GM23338 (cell line): ENCODE data around the gene COL4A6.

Source experiments
- ETS1 ChIP-seq: IDR thresholded peaks from 2 replicates; pipeline ENCODE4 v1.6.1; 2016; ENCODE audit warnings: antibody characterized with exemption
- EZH2 ChIP-seq: fragments of 200-600 bp; sonication (generic); IDR thresholded peaks from one replicate; pipeline ENCODE4 v1.8.0; 2017; ENCODE audit warnings: antibody characterized with exemption, mild to moderate bottlenecking, low read depth; ENCODE audit not compliant: unreplicated experiment
- EZH2phosphoT487 ChIP-seq: fragments of 200-600 bp; sonication (generic); IDR thresholded peaks from one replicate; pipeline ENCODE4 v1.8.1; 2018; ENCODE audit warnings: antibody characterized with exemption; ENCODE audit not compliant: unreplicated experiment
- POLR2AphosphoS5 ChIP-seq: IDR thresholded peaks from 2 replicates; pipeline ENCODE4 v1.6.1; 2016; ENCODE audit warnings: antibody characterized with exemption, low read depth
- REST ChIP-seq: IDR thresholded peaks from one replicate; pipeline ENCODE4 v1.6.1; 2018; ENCODE audit warnings: antibody characterized with exemption; ENCODE audit not compliant: unreplicated experiment
- TF ChIP-seq, protein P1 (sequence below), 2 experiments: fragments of 200-600 bp in 1 of 2; sonication (generic) in 1 of 2; conservative IDR thresholded peaks; 2 replicates each; pipeline versions ENCODE4 v1.5.1 to v1.6.1; 2016 to 2017; ENCODE audit warnings: antibody characterized with exemption in 2 of 2, low read depth in 2 of 2, mild to moderate bottlenecking in 2 of 2, moderate library complexity in 1 of 2

- TF ChIP-seq, protein P1, sequence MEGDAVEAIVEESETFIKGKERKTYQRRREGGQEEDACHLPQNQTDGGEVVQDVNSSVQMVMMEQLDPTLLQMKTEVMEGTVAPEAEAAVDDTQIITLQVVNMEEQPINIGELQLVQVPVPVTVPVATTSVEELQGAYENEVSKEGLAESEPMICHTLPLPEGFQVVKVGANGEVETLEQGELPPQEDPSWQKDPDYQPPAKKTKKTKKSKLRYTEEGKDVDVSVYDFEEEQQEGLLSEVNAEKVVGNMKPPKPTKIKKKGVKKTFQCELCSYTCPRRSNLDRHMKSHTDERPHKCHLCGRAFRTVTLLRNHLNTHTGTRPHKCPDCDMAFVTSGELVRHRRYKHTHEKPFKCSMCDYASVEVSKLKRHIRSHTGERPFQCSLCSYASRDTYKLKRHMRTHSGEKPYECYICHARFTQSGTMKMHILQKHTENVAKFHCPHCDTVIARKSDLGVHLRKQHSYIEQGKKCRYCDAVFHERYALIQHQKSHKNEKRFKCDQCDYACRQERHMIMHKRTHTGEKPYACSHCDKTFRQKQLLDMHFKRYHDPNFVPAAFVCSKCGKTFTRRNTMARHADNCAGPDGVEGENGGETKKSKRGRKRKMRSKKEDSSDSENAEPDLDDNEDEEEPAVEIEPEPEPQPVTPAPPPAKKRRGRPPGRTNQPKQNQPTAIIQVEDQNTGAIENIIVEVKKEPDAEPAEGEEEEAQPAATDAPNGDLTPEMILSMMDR (conservative IDR thresholded peaks at IDR 0.05; ENCODE audit: low read depth in 2 of 2): no peak
- TF ChIP-seq POLR2AphosphoS5 (no peak), EZH2phosphoT487 (no peak), REST (no peak), ETS1 (no peak), EZH2 (no peak)
Observed at GRCh38 chrX:108453841-108454240, 15.6 kb upstream of the COL4A6 start.
